GM12875 (cell line): ENCODE data around the gene C3.

Experiments
- H3K4me3 ChIP-seq: one replicate; pipeline ENCODE4 v1.5.1; 2011; ENCODE audit warnings: low read depth, low read length, control low read depth
- CTCF ChIP-seq: IDR thresholded peaks from 2 replicates; pipeline ENCODE4 v1.5.1; 2011; ENCODE audit warnings: low read depth, mild to moderate bottlenecking, control low read depth, inconsistent platforms, low read length, moderate library complexity, borderline replicate concordance; ENCODE audit not compliant: insufficient read depth

C3 gene

DNA sequence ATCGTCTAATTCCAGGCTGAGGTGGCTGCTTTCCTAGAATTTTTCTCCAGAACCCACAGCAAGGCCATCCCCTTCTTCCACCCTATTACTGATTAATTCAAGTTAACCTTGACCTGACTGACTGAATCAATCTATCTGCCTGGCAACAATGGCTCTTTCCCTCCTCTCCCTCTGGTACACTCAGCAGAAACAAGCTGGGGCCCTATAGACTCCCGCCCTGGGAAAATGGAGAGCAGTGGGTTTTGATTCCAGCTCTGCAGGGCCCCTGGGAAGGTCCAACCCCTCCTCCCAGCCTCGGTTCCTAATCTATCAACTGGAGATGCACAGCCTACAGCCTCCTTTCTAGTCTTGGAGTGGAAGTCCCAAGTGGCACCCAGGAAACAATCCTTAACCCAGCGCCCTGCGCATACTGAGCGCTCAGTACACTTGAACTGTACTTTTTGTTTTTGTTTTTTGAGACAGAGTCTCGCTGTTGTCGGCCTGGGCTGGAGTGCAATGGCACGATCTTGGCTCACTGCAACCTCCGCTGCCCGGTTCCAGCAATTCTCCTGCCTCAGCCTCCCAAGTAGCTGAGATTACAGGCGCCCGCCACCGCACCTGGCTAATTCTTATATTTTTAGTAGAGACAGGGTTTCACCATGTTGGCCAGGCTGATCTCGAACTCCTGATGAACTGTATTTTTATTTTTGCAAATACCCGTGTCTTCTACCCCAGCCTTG is 5.2 kb upstream of the C3 start:
- no peak overlapping the region for H3K4me3 ChIP-seq
- TF ChIP-seq CTCF, result no peak

DNA sequence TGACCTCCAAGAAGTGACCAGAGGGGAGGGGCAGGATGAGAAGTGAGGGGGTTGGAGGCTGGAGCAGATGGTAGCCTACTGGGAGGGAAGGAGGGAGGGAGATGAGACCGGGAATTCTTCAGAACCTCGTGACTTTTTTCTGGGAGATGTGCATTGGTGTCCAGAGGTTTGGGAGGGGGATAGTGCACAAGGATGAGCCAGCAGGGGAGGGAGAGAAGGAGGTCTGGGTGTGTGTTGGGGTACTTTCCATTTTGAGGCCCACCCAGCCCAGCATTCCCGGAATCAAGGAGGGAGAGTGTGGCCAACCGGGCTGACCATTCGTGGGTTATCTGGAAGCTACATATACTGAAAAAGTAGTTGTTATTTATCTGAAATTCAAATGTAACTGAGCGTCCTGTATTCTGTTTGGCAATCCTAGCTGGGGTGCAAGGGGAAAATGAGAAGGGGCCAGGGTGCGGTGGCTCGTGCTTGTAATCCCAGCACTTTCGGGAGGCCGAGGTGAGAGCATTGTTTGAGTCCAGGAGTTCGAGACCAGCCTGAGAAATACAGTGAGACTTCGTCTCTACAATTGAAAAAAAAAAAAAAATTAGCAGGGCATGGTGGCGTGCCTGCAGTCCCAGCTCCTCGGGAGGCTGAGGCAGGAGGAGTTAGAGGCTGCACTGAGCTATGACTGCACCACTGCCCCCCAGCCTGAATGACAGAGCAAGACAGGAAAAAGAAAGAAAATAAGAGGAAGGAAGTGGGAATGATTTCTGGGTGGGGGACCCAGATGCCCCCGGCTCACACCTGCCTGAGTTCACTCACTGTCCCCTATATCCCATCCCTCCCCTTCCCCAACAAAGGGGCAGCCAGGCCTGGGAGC is 4.4 kb upstream of the C3 start:
- no peak for TF ChIP-seq CTCF
- no peak overlapping the region for H3K4me3 ChIP-seq

- TF ChIP-seq CTCF, result no peak
- no peak overlapping the region for H3K4me3 ChIP-seq
Observed at GRCh38 chr19:6723738-6724137, 3.3 kb upstream of the C3 start.

DNA sequence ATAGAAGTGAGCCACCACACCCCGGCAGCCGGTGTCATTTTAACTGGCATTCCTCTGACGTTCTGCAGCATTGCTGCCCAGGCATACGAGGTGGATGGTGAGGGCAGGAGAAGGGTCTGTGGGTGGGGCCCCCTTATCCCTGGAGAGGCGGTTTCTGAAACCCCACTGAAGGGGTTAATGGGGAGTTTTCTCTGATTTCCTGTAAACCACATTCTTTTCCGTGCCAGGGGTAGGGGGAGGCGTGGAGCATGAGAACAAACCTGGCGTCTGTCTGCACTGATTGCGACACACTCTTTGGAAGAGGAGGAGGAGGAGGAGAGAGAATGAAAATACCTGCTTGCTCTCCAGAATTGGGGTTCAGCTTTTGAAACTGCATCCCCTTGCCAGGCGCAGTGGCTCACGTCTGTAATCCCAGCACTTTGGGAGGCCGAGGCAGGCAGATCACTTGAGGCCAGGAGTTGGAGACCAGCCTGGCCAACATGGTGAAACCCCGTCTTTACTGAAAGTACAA is 2.7 kb upstream of the C3 start:
- no peak for TF ChIP-seq CTCF
- H3K4me3 ChIP-seq, result no peak overlapping the region

GRCh38 chr19:6721773-6722172 is 1.3 kb upstream of the C3 start:
- TF ChIP-seq CTCF, result no peak
- H3K4me3 ChIP-seq, result no peak overlapping the region

- H3K4me3 ChIP-seq, result no peak overlapping the region
- no peak for TF ChIP-seq CTCF
Observed at GRCh38 chr19:6721138-6721474, 656 bp upstream of the C3 start.
